GM23338 (cell line): ENCODE measurements around the gene NDUFV1. TPM values are rescaled to one million over a fixed set of nuclear protein-coding genes. Genes with fewer than 3 reads are reported as not detected.

Experiments used
- ATAC-seq: fragments of 200-7000 bp; cut with Tn5 transposase; 3 replicates; pipeline ENCODE4 v1.9.1; 2020
- DNase-seq: peaks from one replicate; pipeline ENCODE4 v3.0.0-alpha.2; 2015; ENCODE audit warnings: low spot score
- H2AFZ ChIP-seq: fragments of 200-600 bp; sonication (generic); 2 replicates; pipeline ENCODE4 v1.8.0; 2016; ENCODE audit warnings: antibody characterized with exemption, mild to moderate bottlenecking, moderate library complexity
- H3F3A ChIP-seq: fragments of 200-600 bp; sonication (generic); replicated peaks from 2 replicates; pipeline ENCODE4 v1.8.0; 2017; ENCODE audit warnings: antibody characterized with exemption, mixed run types, low read depth
- H3K27ac ChIP-seq: fragments of 200-600 bp; sonication (generic); 2 replicates; pipeline ENCODE4 v1.6.1; 2016; ENCODE audit warnings: low read depth
- H3K27me3 ChIP-seq: fragments of 200-600 bp; sonication (generic); 2 replicates; pipeline ENCODE4 v1.8.0; 2016; ENCODE audit warnings: mild to moderate bottlenecking, mixed run types, moderate library complexity; ENCODE audit not compliant: insufficient read depth
- H3K36me3 ChIP-seq: fragments of 200-600 bp; sonication (generic); 2 replicates; pipeline ENCODE4 v1.8.0; 2016; ENCODE audit warnings: mild to moderate bottlenecking; ENCODE audit not compliant: insufficient read depth
- H3K4me1 ChIP-seq: fragments of 200-600 bp; sonication (generic); 2 replicates; pipeline ENCODE4 v1.8.0; 2016; ENCODE audit warnings: mild to moderate bottlenecking, moderate library complexity; ENCODE audit not compliant: insufficient read depth
- H3K4me2 ChIP-seq: fragments of 200-600 bp; sonication (generic); 2 replicates; pipeline ENCODE4 v1.7.1; 2017; ENCODE audit warnings: mixed run types
- H3K4me3 ChIP-seq: fragments of 200-600 bp; sonication (generic); 2 replicates; pipeline ENCODE4 v1.6.1; 2016; ENCODE audit warnings: mixed run types
- H3K79me2 ChIP-seq: fragments of 200-600 bp; sonication (generic); replicated peaks from 2 replicates; pipeline ENCODE4 v1.8.0; 2017; ENCODE audit warnings: mild to moderate bottlenecking; ENCODE audit not compliant: insufficient read depth
- H3K9me2 ChIP-seq: fragments of 200-600 bp; sonication (generic); 2 replicates; pipeline ENCODE4 v1.8.0; 2017; ENCODE audit not compliant: insufficient read depth
- H4K20me1 ChIP-seq: fragments of 200-600 bp; sonication (generic); replicated peaks from 2 replicates; pipeline ENCODE4 v1.8.0; 2017; ENCODE audit warnings: mild to moderate bottlenecking; ENCODE audit not compliant: insufficient read depth
- H3K27ac Mint-ChIP-seq: 2 replicates; pipeline ENCODE4 v1.8.0; 2020; ENCODE audit warnings: inconsistent platforms, mild to moderate bottlenecking, moderate library complexity, mixed read lengths
- H3K27me3 Mint-ChIP-seq: 3 replicates; pipeline ENCODE4 v1.8.0; 2022; ENCODE audit warnings: low read depth, mild to moderate bottlenecking, moderate library complexity, mixed read lengths, inconsistent platforms; ENCODE audit not compliant: insufficient read depth, poor library complexity
- H3K36me3 Mint-ChIP-seq: 3 replicates; pipeline ENCODE4 v1.8.0; 2021; ENCODE audit warnings: low read depth, mild to moderate bottlenecking, inconsistent platforms, moderate library complexity, mixed read lengths
- H3K4me1 Mint-ChIP-seq: 3 replicates; pipeline ENCODE4 v1.8.0; 2020; ENCODE audit warnings: mild to moderate bottlenecking, inconsistent platforms, mixed read lengths
- H3K4me3 Mint-ChIP-seq: 3 replicates; pipeline ENCODE4 v1.8.0; 2021; ENCODE audit warnings: moderate library complexity, mild to moderate bottlenecking, inconsistent platforms, mixed read lengths
- H3K9me3 Mint-ChIP-seq: 3 replicates; pipeline ENCODE4 v1.8.0; 2020; ENCODE audit warnings: moderate library complexity, mild to moderate bottlenecking, inconsistent platforms, mixed read lengths
- ETS1 ChIP-seq: IDR thresholded peaks from 2 replicates; pipeline ENCODE4 v1.6.1; 2016; ENCODE audit warnings: antibody characterized with exemption
- EZH2 ChIP-seq: fragments of 200-600 bp; sonication (generic); IDR thresholded peaks from one replicate; pipeline ENCODE4 v1.8.0; 2017; ENCODE audit warnings: antibody characterized with exemption, mild to moderate bottlenecking, low read depth; ENCODE audit not compliant: unreplicated experiment
- REST ChIP-seq: IDR thresholded peaks from one replicate; pipeline ENCODE4 v1.6.1; 2018; ENCODE audit warnings: antibody characterized with exemption; ENCODE audit not compliant: unreplicated experiment
- STAT1 ChIP-seq: IDR thresholded peaks from one replicate; pipeline ENCODE4 v1.6.1; 2016; ENCODE audit warnings: antibody characterized with exemption; ENCODE audit not compliant: unreplicated experiment
- ZNF114 ChIP-seq: fragments of 250-450 bp; sonication (Bioruptor Pico); IDR thresholded peaks from 2 replicates; pipeline ENCODE4 v1.5.0; 2020; ENCODE audit warnings: mild to moderate bottlenecking, moderate library complexity
- polyA plus RNA-seq: library from polyadenylated mRNA; unstranded; fragments of >200 nt; fragmentation: Nextera tagmentation; extraction: Ambion mirVana; gene quantifications from 2 replicates; pipeline ENCODE4 v1.2.1, GENCODE V29; 2016
- total RNA-seq: library from RNA; depleted of rRNA; stranded (reverse); fragments of >200 nt; shearing (Covaris generic); gene quantifications from 2 replicates; pipeline ENCODE4 v1.2.3, GENCODE V29; 2014

NDUFV1 gene
- total and polyA plus RNA-seq, 2 experiments from 2014 or later, result 104 to 241 TPM

GRCh38 chr11:67585911-67586310 lies 20.8 kb upstream of the NDUFV1 start:
- H3K4me3 ChIP-seq, result peak overlapping the region; percentile 88; the same call in 1 of the 2 replicates
- ATAC-seq (no peak), DNase-seq (no peak)
- peaks cover 27% of the 10 kb centered on the region for H3K4me1 ChIP-seq
- H3K27me3 ChIP-seq, result no peaks in the 10 kb centered on the region
- H3K27ac ChIP-seq, result no peak overlapping the region
- H3K36me3 ChIP-seq, result peaks cover 11% of the 10 kb centered on the region; the same call in 1 of the 2 replicates
- H4K20me1 ChIP-seq, result peaks cover 17% of the 10 kb centered on the region; the same call in 1 of the 2 replicates
- H3K79me2 ChIP-seq, result peaks cover 27% of the 10 kb centered on the region
- Mint-ChIP-seq H3K4me1 (peaks cover 40% of the 10 kb centered on the region), H3K27me3 (peaks cover 27% of the 10 kb centered on the region), H3K27ac (no peak overlapping the region; the same call in 1 of the 2 replicates), H3K36me3 (peaks cover 50% of the 10 kb centered on the region), H3K4me3 (peak overlapping the region; percentile 85), H3K9me3 (peaks cover 2% of the 10 kb centered on the region; the same call in 2 of the 3 replicates)
- peak overlapping the region; percentile 95; the same call in 1 of the 2 replicates for H3K4me2 ChIP-seq
- no peak overlapping the region for H2AFZ ChIP-seq
- no peak for TF ChIP-seq ETS1
- TF ChIP-seq EZH2, result no peak
- no peak for TF ChIP-seq ZNF114 (CRISPR knock-in tag)
- peaks cover 23% of the 10 kb centered on the region for H3F3A ChIP-seq
- H3K9me2 ChIP-seq, result no peaks in the 10 kb centered on the region

DNA sequence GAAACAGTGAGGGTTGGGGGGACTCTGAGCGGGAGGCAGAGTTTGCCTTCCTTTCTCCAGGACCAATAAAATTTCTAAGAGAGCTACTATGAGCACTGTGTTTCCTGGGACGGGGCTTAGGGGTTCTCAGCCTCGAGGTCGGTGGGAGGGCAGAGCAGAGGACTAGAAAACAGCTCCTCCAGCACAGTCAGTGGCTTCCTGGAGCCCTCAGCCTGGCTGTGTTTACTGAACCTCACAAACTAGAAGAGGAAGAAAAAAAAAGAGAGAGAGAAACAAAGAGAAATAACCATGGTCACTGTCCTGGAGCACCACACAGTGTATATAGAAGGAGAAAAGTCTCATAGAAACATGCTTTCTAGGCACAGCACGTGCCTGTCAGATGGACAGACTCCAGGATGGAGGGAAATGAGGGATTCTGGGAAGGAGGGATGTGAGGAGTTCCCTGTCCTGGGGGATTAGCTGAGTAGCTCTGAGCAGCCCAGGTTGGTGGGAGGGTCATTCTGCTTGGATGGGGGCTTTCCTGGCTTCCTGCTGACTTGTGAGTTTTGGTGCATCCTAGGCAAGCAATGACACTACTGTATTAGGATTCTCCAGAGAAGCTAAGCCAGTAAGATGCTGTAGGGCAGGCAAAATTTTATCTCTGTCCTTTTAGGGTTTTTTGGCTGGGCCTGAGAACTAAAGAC lies 20.0 kb upstream of the NDUFV1 start:
- peak overlapping the region; percentile 45; the same call in 1 of the 2 replicates for H3K27ac ChIP-seq
- H3K27me3 ChIP-seq, result no peaks in the 10 kb centered on the region
- H3K27ac Mint-ChIP-seq, result no peak overlapping the region
- peaks cover 25% of the 10 kb centered on the region for H3K27me3 Mint-ChIP-seq
- peaks cover 50% of the 10 kb centered on the region for H3K36me3 Mint-ChIP-seq
- H4K20me1 ChIP-seq, result peaks cover 17% of the 10 kb centered on the region; the same call in 1 of the 2 replicates
- ATAC-seq (no peak), DNase-seq (no peak)
- H3K4me1 ChIP-seq, result peaks cover 22% of the 10 kb centered on the region
- H3K9me3 Mint-ChIP-seq, result peaks cover 2% of the 10 kb centered on the region; the same call in 2 of the 3 replicates
- no peak overlapping the region for H3K4me3 ChIP-seq
- H3F3A ChIP-seq, result peaks cover 23% of the 10 kb centered on the region
- H3K9me2 ChIP-seq, result no peaks in the 10 kb centered on the region
- peaks cover 32% of the 10 kb centered on the region for H3K4me1 Mint-ChIP-seq
- TF ChIP-seq ZNF114 (CRISPR knock-in tag) (no peak), STAT1 (no peak), REST (no peak)
- H2AFZ ChIP-seq, result no peak overlapping the region
- peaks cover 11% of the 10 kb centered on the region; the same call in 1 of the 2 replicates for H3K36me3 ChIP-seq
- peak overlapping the region; percentile 85 for H3K4me3 Mint-ChIP-seq
- H3K4me2 ChIP-seq, result no peak overlapping the region
- peaks cover 27% of the 10 kb centered on the region for H3K79me2 ChIP-seq
